Smooth muscle cell (in vitro differentiated cells): Measurements from ENCODE around the gene GK. TPM values are rescaled to one million over a fixed set of nuclear protein-coding genes. Genes with fewer than 3 reads are reported as not detected.
A peak's percentile ranks its signal among the peaks of the same experiment; 100 is the strongest.
"Not testable (repeated sequence)": the region's sequence is repeated elsewhere in the genome, so short reads cannot be mapped to it uniquely, and the experiment has no call there.

Experiments used
- DNase-seq: peaks from one replicate; lab custom pipeline; 2025; ENCODE audit not compliant: unreplicated experiment; lab: John Stamatoyannopoulos, UW
- H2AFZ ChIP-seq: fragments of 200-600 bp; sonication (generic); 2 replicates; pipeline ENCODE4 v1.6.0; 2016; ENCODE audit warnings: antibody characterized with exemption, low read depth, mild to moderate bottlenecking
- H3F3A ChIP-seq: fragments of 200-600 bp; sonication (generic); 2 replicates; pipeline ENCODE4 v1.6.0; 2017; ENCODE audit warnings: antibody characterized with exemption, low read depth
- H3K27ac ChIP-seq: fragments of 200-600 bp; sonication (generic); 2 replicates; pipeline ENCODE4 v1.5.1; 2016; ENCODE audit warnings: low read depth, mild to moderate bottlenecking
- H3K27me3 ChIP-seq: fragments of 200-600 bp; sonication (generic); 2 replicates; pipeline ENCODE4 v1.6.1; 2016; ENCODE audit warnings: low read depth, mild to moderate bottlenecking
- H3K36me3 ChIP-seq: fragments of 200-600 bp; sonication (generic); 2 replicates; pipeline ENCODE4 v1.5.1; 2016; ENCODE audit warnings: low read depth
- H3K4me1 ChIP-seq: fragments of 200-600 bp; sonication (generic); 2 replicates; pipeline ENCODE4 v1.5.1; 2016; ENCODE audit warnings: low read depth
- H3K4me2 ChIP-seq: fragments of 200-600 bp; sonication (generic); 2 replicates; pipeline ENCODE4 v1.6.0; 2016; ENCODE audit warnings: mild to moderate bottlenecking
- H3K4me3 ChIP-seq: fragments of 200-600 bp; sonication (generic); 2 replicates; pipeline ENCODE4 v1.5.1; 2016; ENCODE audit warnings: mild to moderate bottlenecking
- H3K79me2 ChIP-seq: fragments of 200-600 bp; sonication (generic); 2 replicates; pipeline ENCODE4 v1.6.0; 2016; ENCODE audit warnings: low read depth, mild to moderate bottlenecking
- H3K9ac ChIP-seq: fragments of 200-600 bp; sonication (generic); 2 replicates; pipeline ENCODE4 v1.6.0; 2016; ENCODE audit warnings: low read depth
- H3K9me3 ChIP-seq: fragments of 200-600 bp; sonication (generic); replicated peaks from 2 replicates; pipeline ENCODE4 v1.5.1; 2016; ENCODE audit warnings: low read depth
- H4K20me1 ChIP-seq: fragments of 200-600 bp; sonication (generic); 2 replicates; pipeline ENCODE4 v1.6.0; 2016; ENCODE audit warnings: low read depth
- CTCF ChIP-seq: fragments of 200-600 bp; sonication (generic); IDR thresholded peaks from 2 replicates; pipeline ENCODE4 v1.5.1; 2017; ENCODE audit warnings: borderline replicate concordance, mild to moderate bottlenecking, antibody characterized with exemption; ENCODE audit not compliant: insufficient read depth, poor library complexity, severe bottlenecking
- WGBS: methylation state at CpG from one replicate; pipeline ENCODE4 v1.1.7; 2016; ENCODE audit warnings: low lambda C conversion rate; 5-methylcytosine and 5-hydroxymethylcytosine counted together
- polyA plus RNA-seq: library from polyadenylated mRNA; unstranded; fragments of >200 nt; fragmentation: Nextera tagmentation; extraction: Ambion mirVana; gene quantifications from 2 replicates; pipeline ENCODE4 v1.2.1, GENCODE V29; 2016
- total RNA-seq: library from RNA; depleted of rRNA; stranded (reverse); fragments of >200 nt; gene quantifications from 2 replicates; pipeline ENCODE4 v1.2.3, GENCODE V29; 2014

GK gene
- total and polyA plus RNA-seq, 2 experiments from 2014 or later, result 4.5 to 5.8 TPM

- Histone ChIP-seq H3K36me3 (no peaks in the 10 kb centered on the region), H3F3A (no peaks in the 10 kb centered on the region), H3K4me2 (no peak overlapping the region), H3K9me3 (no peaks in the 10 kb centered on the region), H3K4me3 (no peak overlapping the region), H3K27ac (no peak overlapping the region), H3K9ac (no peak overlapping the region), H3K27me3 (no peaks in the 10 kb centered on the region), H3K4me1 (no peaks in the 10 kb centered on the region), H4K20me1 (no peaks in the 10 kb centered on the region), H3K79me2 (no peaks in the 10 kb centered on the region), H2AFZ (no peak overlapping the region)
- no peak for DNase-seq
- no peak for TF ChIP-seq CTCF
- 79% methylated on average over 8 of the region's 8 CpGs for WGBS
Measured at GRCh38 chrX:30637874-30638815, 15.1 kb upstream of the GK start.

GRCh38 chrX:30639702-30640101 is 13.5 kb upstream of the GK start:
- H3K4me2 ChIP-seq, H3K4me3 ChIP-seq, H3K27ac ChIP-seq, H3K27me3 ChIP-seq, H4K20me1 ChIP-seq, H3K79me2 ChIP-seq, H3F3A ChIP-seq, H3K36me3 ChIP-seq, H3K9ac ChIP-seq, H3K9me3 ChIP-seq, H3K4me1 ChIP-seq, DNase-seq, H2AFZ ChIP-seq: not testable (repeated sequence)
- 78% methylated on average over 5 of the region's 5 CpGs for WGBS

- H3K9me3 ChIP-seq, result no peaks in the 10 kb centered on the region
- no peak overlapping the region for H3K4me2 ChIP-seq
- 80% methylated on average over 3 of the region's 3 CpGs for WGBS
- no peak overlapping the region for H3K9ac ChIP-seq
- peak overlapping the region; percentile 29 for H3K27ac ChIP-seq
- no peaks in the 10 kb centered on the region for H3K27me3 ChIP-seq
- no peaks in the 10 kb centered on the region for H4K20me1 ChIP-seq
- no peak for TF ChIP-seq CTCF
- H3K4me1 ChIP-seq, result no peaks in the 10 kb centered on the region
- no peaks in the 10 kb centered on the region for H3K36me3 ChIP-seq
- no peaks in the 10 kb centered on the region for H3K79me2 ChIP-seq
- no peak overlapping the region for H2AFZ ChIP-seq
- no peaks in the 10 kb centered on the region for H3F3A ChIP-seq
- H3K4me3 ChIP-seq, result no peak overlapping the region
- no peak for DNase-seq
Measured at GRCh38 chrX:30642642-30643041, 10.6 kb upstream of the GK start.

GRCh38 chrX:30643313-30643821 is 9.9 kb upstream of the GK start:
- TF ChIP-seq CTCF, result no peak
- Histone ChIP-seq H3F3A (no peaks in the 10 kb centered on the region), H3K9ac (no peak overlapping the region), H3K4me3 (no peak overlapping the region), H3K27me3 (no peaks in the 10 kb centered on the region), H2AFZ (no peak overlapping the region), H3K79me2 (no peaks in the 10 kb centered on the region), H4K20me1 (no peaks in the 10 kb centered on the region), H3K36me3 (no peaks in the 10 kb centered on the region), H3K27ac (peak overlapping the region; percentile 29), H3K4me2 (no peak overlapping the region), H3K9me3 (no peaks in the 10 kb centered on the region), H3K4me1 (no peaks in the 10 kb centered on the region)
- DNase-seq, result no peak
- 64% methylated on average over 2 of the region's 2 CpGs for WGBS
